NB4 (cell line): Measurements from ENCODE around the gene BPIFB6.

Experiments
- DNase-seq: peaks from one replicate; pipeline ENCODE4 v3.0.0; 2010; ENCODE audit warnings: low read depth
- H3K4me3 ChIP-seq: one replicate; pipeline ENCODE4 v1.5.1; 2011; ENCODE audit warnings: mild to moderate bottlenecking, low read depth, low read length, moderate library complexity
- CTCF ChIP-seq: IDR thresholded peaks from one replicate; pipeline ENCODE4 v1.5.1; 2012; ENCODE audit warnings: low read depth, low read length
- MYC ChIP-seq: IDR thresholded peaks from 2 replicates; pipeline ENCODE4 v1.6.1; 2011; ENCODE audit warnings: low read depth, low read length
- POLR2A ChIP-seq: IDR thresholded peaks from 2 replicates; pipeline ENCODE4 v1.6.1; 2011; ENCODE audit warnings: mild to moderate bottlenecking; ENCODE audit not compliant: insufficient read length; ENCODE audit errors: extremely low read depth
- TF ChIP-seq, protein P1 (sequence below): IDR thresholded peaks from 2 replicates; pipeline ENCODE4 v1.6.1; 2011; ENCODE audit warnings: low read depth, low read length

The BPIFB6 gene

DNA sequence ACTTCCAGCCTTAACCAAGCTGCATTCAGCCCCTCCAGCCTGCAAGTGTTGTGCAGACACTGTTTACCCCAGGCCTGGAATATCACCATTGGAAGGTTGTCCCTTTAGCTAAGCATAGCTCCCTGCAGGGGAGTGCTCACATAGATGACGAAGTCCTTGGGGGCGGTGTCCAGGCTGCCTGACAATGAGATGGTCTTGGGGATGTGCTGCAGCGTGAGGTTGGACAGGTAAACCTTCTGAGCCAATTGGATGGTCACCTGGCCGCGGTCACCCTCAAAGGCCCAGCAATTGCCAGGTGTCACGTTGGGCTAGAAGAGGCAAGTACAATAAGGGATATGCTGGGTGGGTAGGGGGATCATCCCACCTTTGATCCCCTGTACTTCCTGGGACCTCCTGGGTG, 45.9 kb upstream of the BPIFB6 start:
- no peak overlapping the region for H3K4me3 ChIP-seq
- DNase-seq: no peak
- TF ChIP-seq MYC (no peak), CTCF (no peak), POLR2A (no peak)
- TF ChIP-seq, protein P1, sequence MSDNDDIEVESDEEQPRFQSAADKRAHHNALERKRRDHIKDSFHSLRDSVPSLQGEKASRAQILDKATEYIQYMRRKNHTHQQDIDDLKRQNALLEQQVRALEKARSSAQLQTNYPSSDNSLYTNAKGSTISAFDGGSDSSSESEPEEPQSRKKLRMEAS: no peak

- H3K4me3 ChIP-seq: no peak overlapping the region
- TF ChIP-seq POLR2A (no peak), CTCF (no peak), MYC (no peak)
- TF ChIP-seq, protein P1: no peak
- DNase-seq: no peak
Measured at GRCh38 chr20:32986331-32986966, 45.0 kb upstream of the BPIFB6 start.

DNA sequence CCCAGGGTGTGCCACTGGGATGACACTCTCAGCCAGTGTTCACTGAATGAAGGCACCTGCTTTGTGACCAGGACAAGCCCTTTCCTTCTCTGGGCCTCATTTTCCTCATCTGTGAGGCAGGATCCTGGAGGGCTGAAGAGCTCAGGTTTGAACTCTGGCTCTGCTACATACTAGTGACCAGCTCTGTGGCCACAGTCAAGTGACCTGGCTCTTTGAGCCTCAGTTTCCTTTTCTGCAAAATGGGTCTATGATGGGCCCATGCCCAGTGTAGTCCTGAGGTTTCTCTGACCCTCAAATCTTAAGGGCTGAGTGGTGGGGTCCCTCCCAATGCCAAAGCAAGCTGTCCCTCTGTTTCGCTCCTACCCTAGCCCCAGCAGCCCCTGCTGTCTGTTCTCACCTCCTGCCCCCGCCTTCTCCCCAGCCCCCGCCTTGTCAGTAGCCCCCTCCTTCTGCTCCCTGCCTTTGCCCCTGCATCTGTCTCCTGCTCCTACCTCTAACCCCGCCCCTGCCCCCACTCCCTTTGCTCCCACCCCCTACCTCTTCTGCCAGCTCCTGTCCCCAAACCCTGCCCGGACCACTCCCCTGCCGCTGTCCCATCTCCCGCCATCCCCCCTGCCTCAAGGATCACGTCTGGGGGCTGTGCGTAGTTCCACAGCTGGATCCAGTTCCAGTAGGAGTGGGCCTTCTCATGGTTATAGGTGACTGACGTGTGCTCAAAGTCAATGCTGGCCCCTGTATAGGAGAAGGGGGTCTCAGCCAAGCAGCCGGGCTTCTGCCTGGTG, 44.2 kb upstream of the BPIFB6 start:
- no peak for DNase-seq
- no peak overlapping the region for H3K4me3 ChIP-seq
- no peak for TF ChIP-seq POLR2A
- TF ChIP-seq, protein P1: no peak
- TF ChIP-seq CTCF: no peak
- TF ChIP-seq MYC: no peak

DNA sequence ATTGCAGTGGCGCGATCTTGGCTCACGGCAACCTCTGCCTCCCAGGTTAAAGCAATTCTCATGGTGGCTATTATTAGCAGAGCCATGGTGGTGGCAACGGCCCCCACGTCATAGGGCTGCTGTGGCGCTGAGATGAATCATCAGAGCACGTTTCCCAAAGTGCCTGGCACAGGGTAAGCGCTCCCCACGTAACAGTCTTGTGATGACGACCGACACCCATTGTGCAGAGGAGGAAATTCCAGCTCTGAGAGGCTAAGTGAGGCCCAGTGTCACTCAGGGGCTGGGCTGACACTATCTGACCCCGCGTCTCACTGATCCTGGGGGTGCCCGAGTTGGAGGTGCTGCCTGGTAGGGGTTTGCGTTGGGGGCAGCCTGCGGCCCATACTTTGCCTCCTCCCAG, 43.4 kb upstream of the BPIFB6 start:
- no peak overlapping the region for H3K4me3 ChIP-seq
- TF ChIP-seq CTCF: no peak
- TF ChIP-seq POLR2A: no peak
- TF ChIP-seq, protein P1: no peak
- TF ChIP-seq MYC: no peak
- DNase-seq: peak; percentile 51

DNA sequence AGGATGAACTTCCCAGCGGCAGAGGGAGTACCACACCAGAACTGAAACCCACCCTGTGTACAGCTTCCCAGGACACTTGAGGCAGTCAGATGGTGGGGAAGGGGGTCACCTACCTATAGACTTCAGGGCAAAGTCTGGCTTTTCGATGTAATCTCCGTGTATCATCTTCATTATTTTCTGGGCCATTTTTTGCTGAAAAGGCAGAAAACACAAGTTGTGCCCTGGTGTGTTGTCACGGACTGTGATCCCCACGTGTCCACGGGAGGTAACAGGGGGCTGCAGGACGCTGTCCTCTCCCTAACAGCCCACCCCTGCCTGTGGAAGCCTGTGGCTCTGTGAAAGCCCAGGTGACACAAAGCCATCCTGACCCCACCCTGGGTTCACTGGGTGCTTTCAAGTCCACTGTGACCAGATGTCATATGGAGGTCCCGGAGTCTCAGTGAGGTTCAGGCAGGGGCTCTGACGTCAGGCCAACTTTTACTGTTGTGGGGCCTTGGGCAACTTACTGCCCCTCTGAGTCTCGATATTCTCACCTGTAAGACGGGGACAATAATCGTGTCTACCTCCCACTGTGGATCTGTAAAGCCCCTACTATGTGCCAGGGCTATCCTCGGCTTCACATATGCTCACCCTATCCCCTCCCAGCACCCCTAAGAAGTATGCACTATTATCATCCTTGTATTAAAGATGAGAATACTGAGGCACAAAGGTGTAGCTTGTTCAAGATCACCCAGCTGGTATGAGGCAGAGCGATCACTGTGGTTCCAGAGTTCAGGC, 41.8 kb upstream of the BPIFB6 start:
- TF ChIP-seq POLR2A (no peak), MYC (no peak), CTCF (no peak)
- TF ChIP-seq, protein P1: no peak
- no peak overlapping the region for H3K4me3 ChIP-seq
- DNase-seq: no peak
